Liver (tissue), 3 donors: ENCODE data around the gene OMG.
"Not testable (repeated sequence)": the region's sequence is repeated elsewhere in the genome, so short reads cannot be mapped to it uniquely, and the experiment has no call there.

Experiments used
- EGR1 ChIP-seq, 2 donors: IDR thresholded peaks; 2 replicates each; pipeline ENCODE4 v1.6.1; 2016 to 2018; ENCODE audit warnings: antibody characterized with exemption in 2 of 2, low read depth in 2 of 2
- FOXA1 ChIP-seq: IDR thresholded peaks from 2 replicates; pipeline ENCODE4 v1.6.1; 2016; ENCODE audit warnings: antibody characterized with exemption
- JUND ChIP-seq, 2 donors: IDR thresholded peaks; 2 replicates each; pipeline ENCODE4 v1.6.1; 2016; ENCODE audit warnings: antibody characterized with exemption in 2 of 2
- RAD21 ChIP-seq, 2 donors: IDR thresholded peaks; 2 replicates each; pipeline ENCODE4 v1.6.1; 2016; ENCODE audit warnings: antibody characterized with exemption in 2 of 2, mild to moderate bottlenecking in 2 of 2
- TAF1 ChIP-seq: conservative IDR thresholded peaks from 2 replicates; pipeline ENCODE4 v1.6.1; 2016; ENCODE audit warnings: antibody characterized with exemption, mild to moderate bottlenecking
- YY1 ChIP-seq: IDR thresholded peaks from 2 replicates; pipeline ENCODE4 v1.6.1; 2016; ENCODE audit warnings: antibody characterized with exemption, mild to moderate bottlenecking
- TF ChIP-seq, protein P1 (sequence below): fragments of 150-350 bp; IDR thresholded peaks from 2 replicates; pipeline ENCODE4 v1.5.1; 2017; ENCODE audit warnings: improper control_type of control experiment, low read depth, low read length; ENCODE audit not compliant: missing input control
- TF ChIP-seq, protein P2 (sequence below): IDR thresholded peaks from 2 replicates; pipeline ENCODE4 v1.6.1; 2016; ENCODE audit warnings: antibody characterized with exemption, mild to moderate bottlenecking
- donor health status: healthy.
- donor health status: healthy.

DNA sequence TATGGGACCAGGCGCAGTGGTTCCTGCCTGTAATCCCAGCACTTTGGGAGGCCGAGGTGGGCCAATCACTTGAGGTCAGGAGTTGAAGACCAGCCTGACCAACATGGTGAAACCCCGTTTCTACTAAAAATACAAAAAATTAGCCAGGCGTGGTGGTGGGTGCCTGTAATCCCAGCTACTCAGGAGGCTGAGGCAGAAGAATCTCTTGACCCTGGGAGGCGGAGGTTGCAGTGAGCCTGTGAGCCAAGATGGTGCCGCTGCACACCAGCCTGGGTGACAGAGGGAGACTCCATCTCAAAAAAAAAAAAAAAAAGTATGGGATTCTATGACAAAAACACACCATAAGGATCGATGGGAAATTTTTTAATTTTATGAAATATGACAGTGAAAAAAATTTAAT, 15.2 kb upstream of the OMG start:
- TF ChIP-seq, protein P1, sequence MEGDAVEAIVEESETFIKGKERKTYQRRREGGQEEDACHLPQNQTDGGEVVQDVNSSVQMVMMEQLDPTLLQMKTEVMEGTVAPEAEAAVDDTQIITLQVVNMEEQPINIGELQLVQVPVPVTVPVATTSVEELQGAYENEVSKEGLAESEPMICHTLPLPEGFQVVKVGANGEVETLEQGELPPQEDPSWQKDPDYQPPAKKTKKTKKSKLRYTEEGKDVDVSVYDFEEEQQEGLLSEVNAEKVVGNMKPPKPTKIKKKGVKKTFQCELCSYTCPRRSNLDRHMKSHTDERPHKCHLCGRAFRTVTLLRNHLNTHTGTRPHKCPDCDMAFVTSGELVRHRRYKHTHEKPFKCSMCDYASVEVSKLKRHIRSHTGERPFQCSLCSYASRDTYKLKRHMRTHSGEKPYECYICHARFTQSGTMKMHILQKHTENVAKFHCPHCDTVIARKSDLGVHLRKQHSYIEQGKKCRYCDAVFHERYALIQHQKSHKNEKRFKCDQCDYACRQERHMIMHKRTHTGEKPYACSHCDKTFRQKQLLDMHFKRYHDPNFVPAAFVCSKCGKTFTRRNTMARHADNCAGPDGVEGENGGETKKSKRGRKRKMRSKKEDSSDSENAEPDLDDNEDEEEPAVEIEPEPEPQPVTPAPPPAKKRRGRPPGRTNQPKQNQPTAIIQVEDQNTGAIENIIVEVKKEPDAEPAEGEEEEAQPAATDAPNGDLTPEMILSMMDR: not testable (repeated sequence)
- TF ChIP-seq EGR1 (IDR thresholded peaks at IDR 0.05; ENCODE audit: low read depth in 2 of 2); YY1; TAF1; JUND (IDR thresholded peaks at IDR 0.05); FOXA1; RAD21 (IDR thresholded peaks at IDR 0.05): not testable (repeated sequence)
- TF ChIP-seq, protein P2, sequence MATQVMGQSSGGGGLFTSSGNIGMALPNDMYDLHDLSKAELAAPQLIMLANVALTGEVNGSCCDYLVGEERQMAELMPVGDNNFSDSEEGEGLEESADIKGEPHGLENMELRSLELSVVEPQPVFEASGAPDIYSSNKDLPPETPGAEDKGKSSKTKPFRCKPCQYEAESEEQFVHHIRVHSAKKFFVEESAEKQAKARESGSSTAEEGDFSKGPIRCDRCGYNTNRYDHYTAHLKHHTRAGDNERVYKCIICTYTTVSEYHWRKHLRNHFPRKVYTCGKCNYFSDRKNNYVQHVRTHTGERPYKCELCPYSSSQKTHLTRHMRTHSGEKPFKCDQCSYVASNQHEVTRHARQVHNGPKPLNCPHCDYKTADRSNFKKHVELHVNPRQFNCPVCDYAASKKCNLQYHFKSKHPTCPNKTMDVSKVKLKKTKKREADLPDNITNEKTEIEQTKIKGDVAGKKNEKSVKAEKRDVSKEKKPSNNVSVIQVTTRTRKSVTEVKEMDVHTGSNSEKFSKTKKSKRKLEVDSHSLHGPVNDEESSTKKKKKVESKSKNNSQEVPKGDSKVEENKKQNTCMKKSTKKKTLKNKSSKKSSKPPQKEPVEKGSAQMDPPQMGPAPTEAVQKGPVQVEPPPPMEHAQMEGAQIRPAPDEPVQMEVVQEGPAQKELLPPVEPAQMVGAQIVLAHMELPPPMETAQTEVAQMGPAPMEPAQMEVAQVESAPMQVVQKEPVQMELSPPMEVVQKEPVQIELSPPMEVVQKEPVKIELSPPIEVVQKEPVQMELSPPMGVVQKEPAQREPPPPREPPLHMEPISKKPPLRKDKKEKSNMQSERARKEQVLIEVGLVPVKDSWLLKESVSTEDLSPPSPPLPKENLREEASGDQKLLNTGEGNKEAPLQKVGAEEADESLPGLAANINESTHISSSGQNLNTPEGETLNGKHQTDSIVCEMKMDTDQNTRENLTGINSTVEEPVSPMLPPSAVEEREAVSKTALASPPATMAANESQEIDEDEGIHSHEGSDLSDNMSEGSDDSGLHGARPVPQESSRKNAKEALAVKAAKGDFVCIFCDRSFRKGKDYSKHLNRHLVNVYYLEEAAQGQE: not testable (repeated sequence)
